ENCODE results near the gene NFYC. TPM values are rescaled to one million over a fixed set of nuclear protein-coding genes. Genes with fewer than 3 reads are reported as not detected.

NFYC gene
- total RNA-seq, 1 donor from 2014 or later: 49.7 TPM

DNA sequence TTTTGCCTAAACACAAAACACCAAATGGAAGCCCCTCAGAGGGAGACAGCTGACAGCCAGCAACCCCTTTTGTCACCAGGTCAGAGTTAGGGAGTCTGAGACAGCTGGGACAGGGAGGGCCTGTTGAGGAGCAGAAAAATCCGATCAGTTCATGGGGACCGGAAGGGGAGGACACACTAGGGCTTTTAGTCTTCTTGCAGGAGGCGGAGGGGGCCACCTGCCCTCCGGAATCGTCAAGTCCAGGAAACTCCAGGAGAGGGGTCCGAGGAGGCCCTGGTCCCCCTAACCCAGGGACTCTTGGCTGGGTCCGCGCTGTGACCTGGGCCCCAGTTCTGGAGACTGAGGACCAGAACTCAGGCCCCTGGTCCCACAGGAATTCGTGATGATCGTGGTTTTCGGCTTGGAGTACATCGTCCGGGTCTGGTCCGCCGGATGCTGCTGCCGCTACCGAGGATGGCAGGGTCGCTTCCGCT, 126.3 kb downstream of the NFYC start:
- no peaks in the 10 kb centered on the region for H3K9me3 Mint-ChIP-seq (ENCODE audit: unreplicated experiment)
- no peak overlapping the region for H3K4me3 Mint-ChIP-seq (ENCODE audit: unreplicated experiment)
- TF ChIP-seq, protein P1, sequence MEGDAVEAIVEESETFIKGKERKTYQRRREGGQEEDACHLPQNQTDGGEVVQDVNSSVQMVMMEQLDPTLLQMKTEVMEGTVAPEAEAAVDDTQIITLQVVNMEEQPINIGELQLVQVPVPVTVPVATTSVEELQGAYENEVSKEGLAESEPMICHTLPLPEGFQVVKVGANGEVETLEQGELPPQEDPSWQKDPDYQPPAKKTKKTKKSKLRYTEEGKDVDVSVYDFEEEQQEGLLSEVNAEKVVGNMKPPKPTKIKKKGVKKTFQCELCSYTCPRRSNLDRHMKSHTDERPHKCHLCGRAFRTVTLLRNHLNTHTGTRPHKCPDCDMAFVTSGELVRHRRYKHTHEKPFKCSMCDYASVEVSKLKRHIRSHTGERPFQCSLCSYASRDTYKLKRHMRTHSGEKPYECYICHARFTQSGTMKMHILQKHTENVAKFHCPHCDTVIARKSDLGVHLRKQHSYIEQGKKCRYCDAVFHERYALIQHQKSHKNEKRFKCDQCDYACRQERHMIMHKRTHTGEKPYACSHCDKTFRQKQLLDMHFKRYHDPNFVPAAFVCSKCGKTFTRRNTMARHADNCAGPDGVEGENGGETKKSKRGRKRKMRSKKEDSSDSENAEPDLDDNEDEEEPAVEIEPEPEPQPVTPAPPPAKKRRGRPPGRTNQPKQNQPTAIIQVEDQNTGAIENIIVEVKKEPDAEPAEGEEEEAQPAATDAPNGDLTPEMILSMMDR (IDR thresholded peaks at IDR 0.05; ENCODE audit: unreplicated experiment): no peak
- H3K27me3 Mint-ChIP-seq (ENCODE audit: unreplicated experiment): peaks cover 6% of the 10 kb centered on the region
- H3K36me3 Mint-ChIP-seq (ENCODE audit: low read depth, unreplicated experiment): no peaks in the 10 kb centered on the region
- H3K27ac Mint-ChIP-seq (ENCODE audit: unreplicated experiment): no peak overlapping the region
- H3K4me1 Mint-ChIP-seq (ENCODE audit: unreplicated experiment): peaks cover 5% of the 10 kb centered on the region
- no peak for DNase-seq (ENCODE audit: low spot score)

DNA sequence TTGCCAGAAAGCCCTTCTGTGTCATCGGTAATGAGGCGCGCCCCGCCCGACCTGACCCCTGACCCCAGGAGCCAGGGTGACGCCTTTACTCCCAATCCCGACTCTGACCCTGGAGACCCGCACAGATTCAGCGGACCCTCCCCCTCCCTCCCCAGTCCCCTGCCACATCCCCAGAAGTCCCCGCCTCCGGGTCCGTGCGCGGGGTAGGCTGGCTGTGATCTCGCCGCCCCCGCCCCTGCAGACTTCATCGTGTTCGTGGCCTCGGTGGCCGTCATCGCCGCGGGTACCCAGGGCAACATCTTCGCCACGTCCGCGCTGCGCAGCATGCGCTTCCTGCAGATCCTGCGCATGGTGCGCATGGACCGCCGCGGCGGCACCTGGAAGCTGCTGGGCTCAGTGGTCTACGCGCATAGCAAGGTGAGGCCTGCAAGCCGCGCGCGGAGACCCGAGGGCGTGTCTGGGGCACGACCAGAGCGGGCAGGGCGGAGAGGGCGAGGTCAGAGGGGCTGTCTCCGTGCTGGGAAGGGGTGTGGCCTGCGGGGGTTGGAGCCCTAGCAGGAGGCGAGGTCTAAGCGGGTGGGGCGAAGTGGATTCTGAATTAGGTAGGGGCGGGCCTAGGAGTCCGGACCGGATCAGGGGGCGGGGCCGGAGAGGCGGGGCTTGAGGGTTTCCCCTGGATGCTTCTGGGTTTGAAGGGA, 126.9 kb downstream of the NFYC start:
- TF ChIP-seq, protein P1 (IDR thresholded peaks at IDR 0.05; ENCODE audit: unreplicated experiment): no peak
- no peaks in the 10 kb centered on the region for H3K36me3 Mint-ChIP-seq (ENCODE audit: low read depth, unreplicated experiment)
- peaks cover 5% of the 10 kb centered on the region for H3K4me1 Mint-ChIP-seq (ENCODE audit: unreplicated experiment)
- no peaks in the 10 kb centered on the region for H3K9me3 Mint-ChIP-seq (ENCODE audit: unreplicated experiment)
- DNase-seq (ENCODE audit: low spot score): peak; percentile 49
- H3K4me3 Mint-ChIP-seq (ENCODE audit: unreplicated experiment): no peak overlapping the region
- no peak overlapping the region for H3K27ac Mint-ChIP-seq (ENCODE audit: unreplicated experiment)
- H3K27me3 Mint-ChIP-seq (ENCODE audit: unreplicated experiment): peaks cover 6% of the 10 kb centered on the region

DNA sequence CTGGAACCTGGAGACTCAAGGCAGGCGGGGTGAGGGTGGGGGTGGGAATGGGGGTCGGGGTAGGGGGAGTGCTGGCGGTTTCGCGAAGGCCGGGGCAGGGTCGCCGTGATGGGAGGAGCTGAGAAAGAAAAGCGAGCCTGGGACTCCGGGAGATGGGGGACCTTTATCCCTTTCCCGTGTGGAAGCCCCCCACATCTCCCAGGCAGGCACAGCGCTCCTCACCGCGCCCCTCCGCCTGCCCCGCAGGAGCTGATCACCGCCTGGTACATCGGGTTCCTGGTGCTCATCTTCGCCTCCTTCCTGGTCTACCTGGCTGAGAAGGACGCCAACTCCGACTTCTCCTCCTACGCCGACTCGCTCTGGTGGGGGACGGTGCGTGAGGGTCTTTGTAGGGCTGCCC, 127.6 kb downstream of the NFYC start:
- peaks cover 5% of the 10 kb centered on the region for H3K4me1 Mint-ChIP-seq (ENCODE audit: unreplicated experiment)
- H3K9me3 Mint-ChIP-seq (ENCODE audit: unreplicated experiment): no peaks in the 10 kb centered on the region
- no peak overlapping the region for H3K27ac Mint-ChIP-seq (ENCODE audit: unreplicated experiment)
- no peaks in the 10 kb centered on the region for H3K36me3 Mint-ChIP-seq (ENCODE audit: low read depth, unreplicated experiment)
- DNase-seq (ENCODE audit: low spot score): no peak
- no peak overlapping the region for H3K4me3 Mint-ChIP-seq (ENCODE audit: unreplicated experiment)
- TF ChIP-seq, protein P1 (IDR thresholded peaks at IDR 0.05; ENCODE audit: unreplicated experiment): no peak
- peaks cover 6% of the 10 kb centered on the region for H3K27me3 Mint-ChIP-seq (ENCODE audit: unreplicated experiment)

DNA sequence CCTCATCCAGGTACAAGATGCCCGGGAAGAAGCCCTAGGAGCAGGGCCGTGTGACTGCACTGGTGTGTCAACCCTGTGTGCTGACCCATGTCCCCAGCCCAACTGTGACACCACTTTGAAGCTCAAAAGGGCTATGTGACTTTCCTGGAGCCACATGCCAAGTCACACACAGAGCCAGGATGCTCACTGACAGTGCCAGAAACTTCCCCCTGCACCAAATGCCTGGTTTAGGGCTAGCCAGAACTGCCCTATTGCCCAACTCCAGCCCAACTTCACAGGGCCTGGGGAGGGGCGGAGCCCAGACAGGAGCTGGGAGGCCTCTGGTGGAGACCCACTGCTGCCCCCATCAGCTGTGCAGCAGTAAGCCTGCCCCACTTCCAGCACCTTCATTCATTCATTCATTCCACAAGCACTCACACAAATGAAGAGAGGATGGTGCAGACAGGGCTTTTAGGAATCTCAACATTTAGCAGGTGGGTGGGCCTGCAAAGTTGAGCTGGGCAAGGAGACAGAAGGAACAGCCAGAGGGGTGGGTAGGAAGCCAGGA, 128.8 kb downstream of the NFYC start:
- peaks cover 18% of the 10 kb centered on the region for H3K4me1 Mint-ChIP-seq (ENCODE audit: unreplicated experiment)
- DNase-seq (ENCODE audit: low spot score): no peak
- no peak overlapping the region for H3K4me3 Mint-ChIP-seq (ENCODE audit: unreplicated experiment)
- no peak overlapping the region for H3K27ac Mint-ChIP-seq (ENCODE audit: unreplicated experiment)
- TF ChIP-seq, protein P1 (IDR thresholded peaks at IDR 0.05; ENCODE audit: unreplicated experiment): no peak
- peaks cover 6% of the 10 kb centered on the region for H3K27me3 Mint-ChIP-seq (ENCODE audit: unreplicated experiment)
- no peaks in the 10 kb centered on the region for H3K9me3 Mint-ChIP-seq (ENCODE audit: unreplicated experiment)
- no peaks in the 10 kb centered on the region for H3K36me3 Mint-ChIP-seq (ENCODE audit: low read depth, unreplicated experiment)

Small RNAs within 50 kb of the gene (microRNA-seq; reads per million reads assigned to microRNA genes)
- gene MIR30C1 (ENCODE audit: unreplicated experiment): 48.1 reads per million, percentile 77 among the genes with 10 or more reads in this experiment
- gene MIR30E (ENCODE audit: unreplicated experiment): 2,212 reads per million, percentile 96 among the genes with 10 or more reads in this experiment

Other genes with a start within 250 kb of the NFYC start
- 4.0 TPM for gene ZFP69B, start 241.2 kb upstream of the NFYC start, total RNA-seq (ENCODE audit: unreplicated experiment)
- 3.3 TPM for gene ZFP69, start 214.4 kb upstream of the NFYC start, total RNA-seq (ENCODE audit: unreplicated experiment)
- 14.8 TPM for gene EXO5, start 182.9 kb upstream of the NFYC start, total RNA-seq (ENCODE audit: unreplicated experiment)
- gene ZNF684, start 160.1 kb upstream of the NFYC start, total RNA-seq (ENCODE audit: unreplicated experiment): 4.3 TPM
- 5.4 TPM for gene RIMS3, start 26.0 kb upstream of the NFYC start, total RNA-seq (ENCODE audit: unreplicated experiment)
- 1.5 TPM for gene KCNQ4, start 92.1 kb downstream of the NFYC start, total RNA-seq (ENCODE audit: unreplicated experiment)
- 3.6 TPM for gene CITED4, start 170.7 kb downstream of the NFYC start, total RNA-seq (ENCODE audit: unreplicated experiment)

Data from endothelial cell (in vitro differentiated cells).